ENCODE results near the gene RALA.
"Not testable (repeated sequence)": the region's sequence is repeated elsewhere in the genome, so short reads cannot be mapped to it uniquely, and the experiment has no call there.

RALA gene

DNA sequence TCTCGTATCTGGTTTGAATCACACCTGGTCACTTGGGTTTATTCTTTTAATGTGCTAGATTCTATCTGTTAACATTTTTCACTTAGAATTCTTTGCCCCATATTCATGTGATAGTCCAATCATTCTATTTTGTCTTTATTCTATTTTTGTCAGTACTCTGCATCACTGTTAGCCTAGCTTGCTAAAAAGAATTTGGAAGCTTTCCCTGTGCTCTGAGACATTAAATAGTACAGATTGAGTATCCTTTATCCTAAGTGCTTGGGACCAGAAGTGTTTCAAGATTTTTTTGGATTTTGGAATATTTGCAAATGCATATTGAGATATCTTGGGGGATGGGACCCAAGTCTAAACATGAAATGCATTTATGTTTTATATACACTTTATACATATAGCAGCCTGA, 51.0 kb downstream of the RALA start:
- Mint-ChIP-seq H3K4me3 (no peak overlapping the region), H3K27ac (no peak overlapping the region), H3K36me3 (peaks cover 14% of the 10 kb centered on the region), H3K4me1 (ENCODE audit: low read depth) (peaks cover 35% of the 10 kb centered on the region), H3K27me3 (no peaks in the 10 kb centered on the region), H3K9me3 (ENCODE audit: low read depth) (peaks cover 3% of the 10 kb centered on the region)

DNA sequence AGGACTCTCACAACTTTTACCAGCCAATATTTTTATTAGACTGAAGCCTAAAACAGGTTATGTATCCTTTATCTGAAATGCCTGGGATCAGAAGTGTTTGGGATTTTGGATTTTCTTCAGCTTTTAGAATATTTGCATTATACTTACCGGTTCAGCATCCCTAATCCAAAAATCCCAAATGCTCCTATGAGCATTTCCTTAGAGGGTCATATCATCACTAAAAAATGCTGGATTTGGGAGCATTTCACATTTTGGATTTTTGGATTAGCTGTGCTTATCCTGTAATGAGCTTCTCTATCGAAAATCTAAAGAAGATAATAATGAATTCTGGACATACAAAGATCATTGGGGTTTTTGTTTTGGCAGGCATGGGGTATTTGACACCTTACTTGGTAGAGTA, 53.0 kb downstream of the RALA start:
- peaks cover 36% of the 10 kb centered on the region for H3K4me1 Mint-ChIP-seq (ENCODE audit: low read depth)
- H3K9me3 Mint-ChIP-seq (ENCODE audit: low read depth) = peaks cover 3% of the 10 kb centered on the region
- H3K27ac Mint-ChIP-seq = no peak overlapping the region
- H3K27me3 Mint-ChIP-seq = no peaks in the 10 kb centered on the region
- H3K4me3 Mint-ChIP-seq = no peak overlapping the region
- H3K36me3 Mint-ChIP-seq = peaks cover 17% of the 10 kb centered on the region

DNA sequence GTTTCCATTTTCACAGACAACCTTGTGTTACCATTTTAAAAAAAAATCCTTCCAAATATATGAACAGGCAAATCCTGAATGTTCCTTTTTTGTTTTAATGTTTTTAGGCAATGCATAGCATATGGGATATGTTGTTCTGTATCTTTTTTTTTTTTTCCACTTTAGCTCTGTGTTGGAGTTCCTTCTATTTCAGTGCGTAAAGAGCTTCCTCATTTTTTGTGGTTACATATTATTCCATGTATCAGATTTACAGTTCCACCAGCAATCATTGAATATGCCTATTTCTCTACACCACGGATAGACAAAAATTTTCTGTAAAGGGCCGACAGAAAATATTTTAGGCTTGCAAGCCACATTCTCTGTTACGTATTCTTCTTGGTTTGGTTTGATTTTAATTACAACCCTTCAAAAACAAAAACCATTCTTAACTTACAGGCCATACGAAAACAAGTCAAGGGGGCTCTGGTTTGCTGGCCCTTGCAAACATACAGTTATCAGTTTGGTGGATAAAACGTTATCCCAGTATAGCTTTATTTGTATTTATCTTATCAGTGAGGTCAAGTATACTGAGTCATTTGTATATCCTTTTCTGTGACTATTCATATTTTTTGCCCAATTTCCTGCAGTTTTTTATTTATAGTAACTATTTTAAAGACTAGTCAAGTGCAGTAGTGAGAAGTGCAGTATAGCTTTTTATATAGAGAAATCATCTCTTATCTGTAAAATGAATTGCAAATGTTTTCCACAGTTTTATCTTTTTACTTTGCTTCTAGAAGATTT, 55.7 kb downstream of the RALA start:
- peak overlapping the region; percentile 58 for H3K27ac Mint-ChIP-seq

DNA sequence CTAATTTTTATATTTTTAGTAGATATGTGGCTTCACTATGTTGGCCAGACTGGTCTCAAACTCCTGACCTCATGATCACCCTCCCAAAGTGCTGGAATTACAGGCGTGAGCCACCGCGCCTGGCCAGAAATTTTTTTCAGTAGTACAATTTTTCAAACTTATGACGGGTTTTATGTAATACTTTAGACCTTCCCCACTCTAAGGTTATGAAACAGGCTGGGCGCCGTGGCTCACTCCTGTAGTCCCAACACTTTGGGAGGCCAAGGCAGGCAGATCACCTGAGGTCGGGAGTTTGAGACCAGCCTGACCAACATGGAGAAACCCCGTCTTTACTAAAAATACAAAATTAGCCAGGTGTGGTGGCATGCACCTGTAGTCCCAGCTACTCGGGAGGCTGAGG, 56.5 kb downstream of the RALA start:
- H3K27ac Mint-ChIP-seq; H3K27me3 Mint-ChIP-seq; H3K9me3 Mint-ChIP-seq (ENCODE audit: low read depth); H3K4me3 Mint-ChIP-seq: not testable (repeated sequence)
- Mint-ChIP-seq H3K36me3 (peaks cover 17% of the 10 kb centered on the region), H3K4me1 (ENCODE audit: low read depth) (peaks cover 47% of the 10 kb centered on the region)

More for the DNA sequence above, 55.7 kb downstream of the RALA start:
- Mint-ChIP-seq H3K4me3 (no peak overlapping the region), H3K36me3 (peaks cover 17% of the 10 kb centered on the region), H3K27me3 (no peaks in the 10 kb centered on the region), H3K9me3 (ENCODE audit: low read depth) (peaks cover 3% of the 10 kb centered on the region), H3K4me1 (ENCODE audit: low read depth) (peaks cover 46% of the 10 kb centered on the region)

DNA sequence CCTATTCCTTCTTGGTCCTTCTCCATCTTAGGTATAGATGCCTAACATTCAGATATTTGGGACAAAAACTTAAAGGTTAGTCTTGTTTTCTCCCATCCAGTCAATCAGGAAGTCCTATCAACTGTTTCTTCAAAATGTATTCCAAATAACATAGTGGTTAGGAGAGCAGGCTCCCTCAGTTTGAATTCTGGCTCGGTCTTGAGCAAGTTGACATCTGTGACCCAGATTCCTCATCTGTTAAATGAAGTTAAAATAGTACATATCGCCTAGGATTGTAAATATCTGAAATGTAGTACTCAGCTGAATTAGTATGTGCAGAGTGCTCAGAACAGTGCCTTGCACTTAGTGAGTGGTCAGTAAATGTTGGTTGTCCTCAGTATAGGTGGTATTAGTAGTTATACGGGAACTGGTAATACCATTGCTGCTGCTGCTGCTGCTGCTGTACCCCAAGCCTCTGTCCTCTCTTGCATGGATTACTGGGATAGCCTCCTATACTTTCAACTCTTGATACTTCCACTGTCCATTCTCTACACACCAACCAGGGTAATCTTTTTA, 58.6 kb downstream of the RALA start:
- Mint-ChIP-seq H3K27me3 (no peaks in the 10 kb centered on the region), H3K4me3 (no peak overlapping the region), H3K4me1 (ENCODE audit: low read depth) (peaks cover 58% of the 10 kb centered on the region), H3K9me3 (ENCODE audit: low read depth) (peaks cover under 1% of the 10 kb centered on the region), H3K36me3 (peaks cover 7% of the 10 kb centered on the region), H3K27ac (peak overlapping the region; percentile 3)

DNA sequence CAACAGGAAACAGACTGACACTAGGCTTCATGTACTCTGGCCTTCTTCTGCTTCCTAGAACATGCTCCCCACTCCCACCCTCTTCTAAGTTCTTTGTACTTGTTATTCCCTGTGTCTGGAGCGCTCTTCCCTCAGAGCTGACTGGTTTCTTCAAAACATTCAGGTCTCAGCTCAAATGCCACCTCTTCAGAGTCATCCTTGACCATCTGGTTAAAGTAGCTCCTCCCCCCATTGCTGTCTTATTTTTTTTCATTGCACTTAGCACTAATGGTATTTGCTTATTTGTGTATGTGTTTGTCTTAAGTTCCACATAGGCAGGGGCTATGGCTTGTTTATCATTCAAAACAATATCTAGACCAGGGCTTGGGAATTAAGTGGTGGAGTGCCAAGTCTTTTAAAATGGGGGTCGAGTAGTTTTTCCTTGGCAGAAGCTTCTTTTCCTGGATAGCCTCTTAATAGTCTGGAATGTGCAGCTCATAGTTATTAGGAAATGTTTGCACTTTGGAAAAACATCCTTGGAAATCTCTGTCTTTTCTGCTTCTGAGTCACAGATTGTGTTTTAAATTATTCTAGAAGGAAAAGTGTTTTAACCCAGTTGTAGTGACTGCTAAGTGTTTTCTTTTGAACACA, 60.0 kb downstream of the RALA start:
- Mint-ChIP-seq H3K36me3 (peaks cover 6% of the 10 kb centered on the region), H3K27ac (peak overlapping the region; percentile 35), H3K4me3 (no peak overlapping the region), H3K4me1 (ENCODE audit: low read depth) (peaks cover 57% of the 10 kb centered on the region), H3K27me3 (no peaks in the 10 kb centered on the region), H3K9me3 (ENCODE audit: low read depth) (no peaks in the 10 kb centered on the region)

DNA sequence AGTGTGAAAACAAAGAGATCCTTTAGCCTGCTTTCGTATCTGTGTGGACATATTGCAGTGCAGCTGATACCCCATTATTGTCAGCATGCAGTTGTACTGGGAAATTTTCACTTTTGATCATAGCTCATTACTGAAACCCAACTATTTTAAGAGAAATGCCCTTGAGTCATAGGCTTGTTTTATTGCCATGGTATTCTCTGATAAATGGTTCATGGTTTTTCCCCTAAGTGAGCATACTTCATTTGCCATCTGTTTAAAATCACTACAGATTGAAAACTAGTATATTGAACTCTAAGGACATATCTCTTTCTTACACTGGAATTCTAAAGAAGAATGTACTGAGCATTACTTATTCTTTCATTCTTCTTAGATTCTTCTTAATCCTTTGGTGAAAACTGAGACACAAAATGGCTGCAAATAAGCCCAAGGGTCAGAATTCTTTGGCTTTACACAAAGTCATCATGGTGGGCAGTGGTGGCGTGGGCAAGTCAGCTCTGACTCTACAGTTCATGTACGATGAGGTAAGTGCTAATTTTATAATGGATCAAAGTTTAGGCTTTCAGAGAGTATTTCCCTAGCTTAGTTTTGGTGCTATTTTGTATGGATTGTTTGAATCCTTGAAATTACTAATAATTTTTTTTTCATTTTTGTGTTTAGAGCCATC, 63.0 kb downstream of the RALA start:
- H3K4me3 Mint-ChIP-seq = peak overlapping the region; percentile 8

DNA sequence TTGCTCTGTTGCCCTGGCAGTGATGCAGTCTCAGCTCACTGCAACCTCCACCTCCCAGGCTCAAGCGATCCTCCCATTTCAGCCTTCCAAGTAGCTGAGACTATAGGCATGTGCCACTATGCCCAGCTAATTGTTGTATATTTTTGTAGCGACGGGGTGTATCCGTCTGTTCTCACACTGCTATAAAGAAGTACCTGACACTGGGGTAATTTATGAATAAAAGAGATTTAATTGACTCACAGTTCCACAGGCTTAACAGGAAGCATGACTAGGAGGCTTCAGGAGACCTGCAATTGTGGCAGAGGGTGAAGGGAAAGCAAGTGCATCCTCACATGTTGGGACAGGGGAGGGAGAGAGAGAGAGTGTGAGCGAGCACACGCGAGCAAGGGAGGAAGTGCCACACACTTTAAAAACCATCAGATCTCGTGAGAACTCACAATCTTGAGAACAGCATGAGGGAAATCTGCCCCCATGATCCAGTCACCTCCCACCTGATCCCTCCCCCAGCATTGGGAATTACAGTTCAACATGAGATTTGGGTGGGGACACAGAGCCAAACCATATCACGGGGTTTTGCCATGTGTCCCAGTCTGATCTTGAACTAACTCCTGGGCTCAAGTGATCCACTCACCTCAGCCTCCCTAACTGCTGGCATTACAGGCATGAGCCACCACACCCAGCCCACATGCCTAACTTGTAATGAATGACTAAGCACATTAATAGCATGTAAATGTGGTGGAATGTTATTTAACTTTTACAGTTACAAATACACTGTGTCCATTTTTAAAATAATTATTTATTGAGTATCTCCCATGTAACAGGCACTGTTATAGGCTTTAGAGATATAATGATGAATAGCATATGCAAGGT, 65.5 kb downstream of the RALA start:
- Mint-ChIP-seq H3K4me1 (ENCODE audit: low read depth) (peaks cover 29% of the 10 kb centered on the region), H3K27ac (peak overlapping the region; percentile 41), H3K9me3 (ENCODE audit: low read depth) (no peaks in the 10 kb centered on the region), H3K27me3 (no peaks in the 10 kb centered on the region), H3K36me3 (peaks cover 28% of the 10 kb centered on the region), H3K4me3 (no peak overlapping the region)

More for the DNA sequence above, 63.0 kb downstream of the RALA start:
- Mint-ChIP-seq H3K27me3 (no peaks in the 10 kb centered on the region), H3K36me3 (peaks cover 14% of the 10 kb centered on the region), H3K4me1 (ENCODE audit: low read depth) (peaks cover 48% of the 10 kb centered on the region), H3K9me3 (ENCODE audit: low read depth) (no peaks in the 10 kb centered on the region), H3K27ac (peak overlapping the region; percentile 82)

DNA sequence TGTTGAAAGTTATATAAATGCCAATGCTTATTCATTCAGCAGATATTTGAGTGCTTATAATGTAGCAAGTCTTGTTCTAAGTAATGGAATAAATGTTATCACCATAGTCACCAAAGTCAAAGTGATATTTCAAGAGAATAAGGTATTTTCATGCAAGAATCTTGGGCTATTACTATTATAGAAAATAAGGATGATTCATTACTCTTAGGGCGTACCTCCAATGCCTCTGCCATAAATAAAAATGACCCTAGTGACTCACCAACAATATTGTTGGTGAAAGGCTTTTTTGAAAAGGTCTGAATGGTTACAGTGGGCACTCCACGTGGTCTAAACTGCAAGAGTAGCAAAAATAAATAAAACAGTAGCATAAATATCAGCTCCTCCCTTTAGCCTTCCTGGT, 68.4 kb downstream of the RALA start:
- Mint-ChIP-seq H3K27ac (no peak overlapping the region), H3K27me3 (no peaks in the 10 kb centered on the region), H3K9me3 (ENCODE audit: low read depth) (no peaks in the 10 kb centered on the region), H3K36me3 (peaks cover 37% of the 10 kb centered on the region), H3K4me3 (no peak overlapping the region), H3K4me1 (ENCODE audit: low read depth) (peaks cover 14% of the 10 kb centered on the region)

DNA sequence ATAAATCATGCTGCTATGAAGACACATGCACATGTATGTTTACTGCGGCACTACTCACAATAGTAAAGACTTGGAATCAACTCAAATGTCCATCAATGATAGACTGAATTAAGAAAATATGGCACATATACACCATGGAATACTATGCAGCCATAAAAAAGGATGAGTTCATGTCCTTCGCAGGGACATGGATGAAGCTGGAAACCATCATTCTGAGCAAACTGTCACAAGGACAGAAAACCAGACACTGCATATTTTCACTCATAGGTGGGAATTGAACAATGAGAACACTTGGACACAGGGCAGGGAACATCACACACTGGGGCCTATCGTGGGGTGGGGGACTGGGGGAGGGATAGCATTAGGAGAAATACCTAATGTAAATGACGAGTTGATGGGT, 69.7 kb downstream of the RALA start:
- not testable (repeated sequence) for H3K9me3 Mint-ChIP-seq (ENCODE audit: low read depth); H3K27me3 Mint-ChIP-seq
- H3K36me3 Mint-ChIP-seq = peaks cover 42% of the 10 kb centered on the region

DNA sequence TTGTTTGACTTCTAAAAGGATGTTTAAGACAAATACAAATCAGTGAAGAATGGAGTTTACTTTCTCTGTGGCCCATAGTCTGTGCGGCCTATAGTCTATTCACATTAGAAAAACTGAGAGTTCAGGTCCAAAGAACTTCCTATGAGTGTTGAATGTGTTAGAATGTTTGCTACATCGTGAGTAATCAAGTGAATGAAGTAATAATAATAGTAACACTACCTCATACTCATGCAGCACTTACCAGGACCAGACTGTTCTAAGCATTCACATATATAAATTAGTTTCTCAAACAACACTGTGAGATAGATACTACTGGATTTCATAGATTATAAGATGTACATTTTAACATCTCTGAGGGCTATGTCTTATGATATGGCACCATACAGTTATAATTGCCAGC, 70.4 kb downstream of the RALA start:
- Mint-ChIP-seq H3K27ac (no peak overlapping the region), H3K4me1 (ENCODE audit: low read depth) (peaks cover 8% of the 10 kb centered on the region), H3K9me3 (ENCODE audit: low read depth) (no peaks in the 10 kb centered on the region), H3K36me3 (peaks cover 39% of the 10 kb centered on the region), H3K4me3 (no peak overlapping the region), H3K27me3 (no peaks in the 10 kb centered on the region)

More for the DNA sequence above, 69.7 kb downstream of the RALA start:
- peaks cover 11% of the 10 kb centered on the region for H3K4me1 Mint-ChIP-seq (ENCODE audit: low read depth)
- H3K27ac Mint-ChIP-seq = peak overlapping the region; percentile 34
- H3K4me3 Mint-ChIP-seq = not testable (repeated sequence)

DNA sequence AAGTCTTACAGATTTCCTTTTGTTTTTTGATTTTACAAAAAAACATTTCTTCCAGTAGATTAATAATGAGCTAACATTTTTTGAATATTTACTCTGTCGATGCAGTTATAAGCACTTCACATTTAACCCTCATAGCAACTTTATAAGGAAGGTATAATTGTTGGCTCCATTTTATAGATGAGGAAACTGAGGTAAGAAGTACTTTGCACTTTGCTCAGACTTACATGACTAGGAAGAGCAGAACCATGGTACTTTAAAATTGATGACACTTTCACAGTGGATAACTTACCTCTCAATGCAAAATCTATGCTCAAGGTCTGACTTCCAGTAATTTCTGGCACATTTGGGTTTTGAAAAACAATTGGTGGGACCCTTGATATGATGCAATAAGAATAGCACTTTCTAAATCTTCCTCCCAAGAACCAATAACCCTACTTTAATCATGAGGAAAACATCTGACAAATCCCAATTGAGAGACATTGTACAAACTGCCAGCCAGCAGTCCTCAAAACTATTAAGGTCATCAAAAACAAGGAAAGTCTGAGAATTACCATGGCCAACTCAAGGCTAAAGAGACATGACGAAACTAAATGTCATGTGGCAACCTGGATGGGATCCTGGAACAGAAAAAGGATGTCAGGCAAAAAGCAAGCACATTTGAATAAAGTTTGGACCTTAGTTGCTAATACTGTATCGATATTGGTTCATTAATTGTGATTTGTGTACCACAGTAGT, 72.6 kb downstream of the RALA start:
- Mint-ChIP-seq H3K27me3 (no peaks in the 10 kb centered on the region), H3K36me3 (peaks cover 31% of the 10 kb centered on the region), H3K9me3 (ENCODE audit: low read depth) (no peaks in the 10 kb centered on the region), H3K4me3 (no peak overlapping the region), H3K27ac (peak overlapping the region; percentile 50), H3K4me1 (ENCODE audit: low read depth) (peaks cover 3% of the 10 kb centered on the region)

DNA sequence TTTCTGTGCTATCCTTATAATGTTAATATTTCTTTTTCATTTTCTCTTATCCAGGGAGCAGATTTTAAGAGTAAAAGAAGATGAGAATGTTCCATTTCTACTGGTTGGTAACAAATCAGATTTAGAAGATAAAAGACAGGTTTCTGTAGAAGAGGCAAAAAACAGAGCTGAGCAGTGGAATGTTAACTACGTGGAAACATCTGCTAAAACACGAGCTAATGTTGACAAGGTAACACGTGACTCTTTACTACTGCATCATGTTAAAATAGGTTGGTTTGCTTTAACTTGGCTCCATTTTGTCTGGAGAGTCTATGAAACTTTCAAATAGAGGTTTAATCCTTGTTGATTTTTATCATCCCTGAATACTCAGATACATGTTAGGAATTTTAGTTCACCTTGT, 73.3 kb downstream of the RALA start:
- no peaks in the 10 kb centered on the region for H3K27me3 Mint-ChIP-seq
- H3K4me3 Mint-ChIP-seq = no peak overlapping the region
- peak overlapping the region; percentile 61 for H3K27ac Mint-ChIP-seq
- H3K9me3 Mint-ChIP-seq (ENCODE audit: low read depth) = no peaks in the 10 kb centered on the region
- H3K4me1 Mint-ChIP-seq (ENCODE audit: low read depth) = peaks cover 3% of the 10 kb centered on the region
- peaks cover 25% of the 10 kb centered on the region for H3K36me3 Mint-ChIP-seq

DNA sequence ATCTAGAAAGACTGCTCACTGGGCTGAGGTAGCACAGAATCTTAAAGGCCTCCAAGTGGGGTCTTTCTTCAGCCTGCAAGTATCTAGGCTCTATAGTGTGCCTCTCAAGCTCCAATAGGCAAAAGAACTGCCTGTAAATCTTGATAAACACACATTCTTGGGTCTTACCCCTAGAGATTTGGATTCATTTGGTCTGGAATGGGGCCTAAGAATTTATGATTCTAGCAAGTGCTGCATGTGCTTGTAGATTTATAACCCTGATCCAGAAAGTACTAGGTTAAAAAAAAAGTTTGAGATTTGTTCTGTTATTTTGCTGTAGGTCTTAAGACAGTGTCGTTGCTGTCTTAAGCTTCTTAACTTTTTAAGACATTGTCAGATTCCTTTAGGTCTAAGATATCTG, 74.1 kb downstream of the RALA start:
- Mint-ChIP-seq H3K27me3 (no peaks in the 10 kb centered on the region), H3K4me1 (ENCODE audit: low read depth) (peaks cover 3% of the 10 kb centered on the region), H3K9me3 (ENCODE audit: low read depth) (no peaks in the 10 kb centered on the region), H3K36me3 (peaks cover 20% of the 10 kb centered on the region), H3K4me3 (no peak overlapping the region), H3K27ac (peak overlapping the region; percentile 61)
